GM19328 (cell line): Measurements from ENCODE around the gene CNTD1.
A peak's percentile ranks its signal among the peaks of the same experiment; 100 is the strongest.
"Not testable (repeated sequence)": the region's sequence is repeated elsewhere in the genome, so short reads cannot be mapped to it uniquely, and the experiment has no call there.

Experiments used
- ATAC-seq: cut with Tn5 transposase; IDR thresholded peaks from one replicate; pipeline ENCODE4 v1.9.1; 2021; ENCODE audit warnings: mild to moderate bottlenecking, moderate library complexity; ENCODE audit not compliant: unreplicated experiment

CNTD1 gene

DNA sequence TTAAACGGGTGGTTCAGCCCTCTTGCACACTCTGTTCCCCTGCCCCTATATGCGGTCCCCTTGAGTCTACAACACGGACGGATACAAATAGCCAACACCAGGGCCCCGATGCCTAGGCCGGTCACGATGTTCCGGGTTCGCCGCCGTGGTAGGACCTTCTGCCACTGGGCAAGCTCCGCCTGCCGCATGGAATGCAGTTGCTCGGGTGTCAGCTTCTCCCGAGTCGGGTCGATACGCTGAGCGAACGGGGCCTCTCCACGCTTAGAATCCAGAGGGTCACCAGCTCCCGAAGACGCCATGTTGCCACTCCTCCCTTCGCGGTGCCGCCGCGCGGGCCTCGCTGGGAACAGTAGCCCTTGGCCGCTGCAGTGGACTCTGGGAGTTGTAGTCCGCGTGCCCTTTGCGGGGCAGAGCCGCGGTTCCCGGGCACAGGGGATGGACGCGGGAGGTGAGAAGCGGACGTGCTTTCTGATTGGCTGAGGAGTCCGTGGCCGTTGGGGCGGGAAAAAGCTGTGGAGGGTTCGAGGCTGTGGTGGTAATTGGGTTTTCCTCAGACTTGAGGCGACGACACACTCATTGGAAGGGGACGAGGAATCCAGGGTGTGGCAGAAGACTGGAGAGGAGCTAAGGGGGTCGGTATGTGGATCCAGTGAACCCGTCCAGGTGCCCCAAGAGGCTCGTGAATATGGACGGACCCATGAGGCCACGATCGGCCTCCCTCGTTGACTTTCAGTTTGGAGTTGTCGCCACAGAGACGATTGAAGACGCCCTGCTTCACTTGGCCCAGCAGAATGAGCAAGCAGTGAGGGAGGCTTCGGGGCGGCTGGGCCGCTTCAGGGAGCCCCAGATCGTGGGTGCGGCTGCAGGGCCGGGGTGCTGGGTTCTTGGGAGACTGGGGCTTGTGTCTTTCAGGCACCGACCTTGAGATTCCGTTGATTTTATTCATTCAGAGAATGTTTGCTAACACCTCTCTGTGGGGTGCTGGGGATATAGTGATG, at the start of gene CNTD1, which contains the start of gene COA3:
TSS of gene CNTD1 (plus strand) at position 479 of the 998 bp plus-strand sequence. CDS start at position 686, 207 bp downstream.
TSS of gene COA3 (minus strand) at position 322 of the 998 bp plus-strand sequence. CDS start at position 299, 23 bp downstream.
- ATAC-seq, result peak; percentile 53

- no peak for ATAC-seq
Measured at GRCh38 chr17:42748908-42749798, 49.5 kb upstream of the CNTD1 start.

DNA sequence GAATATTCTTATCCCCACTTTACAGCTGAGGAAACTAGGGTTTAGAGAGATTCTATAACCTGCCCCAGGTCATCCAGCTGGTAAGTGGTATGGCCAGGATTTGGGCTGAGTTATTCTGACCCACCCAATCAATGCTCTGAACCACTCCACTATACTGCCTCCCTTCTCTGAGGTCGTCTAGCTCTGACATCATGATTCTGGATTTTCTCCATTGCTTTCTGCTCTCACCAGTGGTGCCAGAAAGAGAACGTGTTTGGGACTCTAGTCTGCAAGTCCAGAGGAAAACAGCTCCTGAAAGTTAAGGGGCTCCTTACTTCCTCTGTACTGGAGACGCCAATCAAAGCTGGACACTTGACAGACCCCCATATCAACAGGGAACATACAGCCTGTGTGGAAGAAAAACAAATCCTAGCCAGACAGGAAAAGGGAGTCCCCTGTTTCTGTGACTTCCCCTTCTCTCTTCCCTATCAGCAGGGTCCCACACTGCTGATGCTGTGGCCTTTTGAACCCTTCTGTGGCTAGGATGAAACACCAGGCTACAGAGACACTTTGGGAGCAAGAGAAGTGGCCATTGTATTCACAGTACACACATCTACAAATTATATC, 47.8 kb upstream of the CNTD1 start:
- ATAC-seq, result no peak

GRCh38 chr17:42751628-42752027, 47.0 kb upstream of the CNTD1 start:
- no peak for ATAC-seq

GRCh38 chr17:42754782-42755181, 43.9 kb upstream of the CNTD1 start:
- no peak for ATAC-seq

DNA sequence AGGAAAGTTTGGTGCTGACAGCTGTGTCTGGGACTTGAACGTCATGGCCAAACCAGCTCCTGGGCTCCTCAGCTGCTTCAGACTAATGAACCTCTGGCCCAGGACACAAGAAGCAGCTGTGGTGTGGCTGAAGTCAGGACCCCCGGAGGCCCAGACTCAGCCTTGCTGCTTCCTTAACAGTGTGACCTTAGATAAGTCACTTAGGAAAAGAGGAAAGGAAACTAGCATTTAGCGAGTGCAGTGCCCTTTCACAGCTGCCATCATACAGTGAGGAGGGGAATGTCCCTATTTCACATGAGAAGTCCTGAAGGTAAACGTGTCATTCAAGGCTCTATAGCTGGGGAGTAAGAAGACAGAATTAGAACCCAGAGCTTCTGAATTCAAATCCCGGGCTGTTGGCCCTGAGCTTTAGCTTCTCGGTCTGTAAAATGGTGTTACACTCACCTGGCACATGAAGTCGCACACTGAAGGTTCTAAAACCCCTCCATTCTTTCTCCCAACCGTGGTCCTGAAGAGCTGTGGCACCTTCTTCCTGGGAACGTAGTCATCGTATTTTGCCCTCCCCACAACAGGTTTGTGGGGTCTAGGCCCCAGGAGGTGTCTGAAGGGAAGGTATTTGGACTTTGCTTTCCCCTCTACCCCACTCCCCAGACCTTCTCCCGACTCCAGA, 38.5 kb upstream of the CNTD1 start:
- no peak for ATAC-seq

DNA sequence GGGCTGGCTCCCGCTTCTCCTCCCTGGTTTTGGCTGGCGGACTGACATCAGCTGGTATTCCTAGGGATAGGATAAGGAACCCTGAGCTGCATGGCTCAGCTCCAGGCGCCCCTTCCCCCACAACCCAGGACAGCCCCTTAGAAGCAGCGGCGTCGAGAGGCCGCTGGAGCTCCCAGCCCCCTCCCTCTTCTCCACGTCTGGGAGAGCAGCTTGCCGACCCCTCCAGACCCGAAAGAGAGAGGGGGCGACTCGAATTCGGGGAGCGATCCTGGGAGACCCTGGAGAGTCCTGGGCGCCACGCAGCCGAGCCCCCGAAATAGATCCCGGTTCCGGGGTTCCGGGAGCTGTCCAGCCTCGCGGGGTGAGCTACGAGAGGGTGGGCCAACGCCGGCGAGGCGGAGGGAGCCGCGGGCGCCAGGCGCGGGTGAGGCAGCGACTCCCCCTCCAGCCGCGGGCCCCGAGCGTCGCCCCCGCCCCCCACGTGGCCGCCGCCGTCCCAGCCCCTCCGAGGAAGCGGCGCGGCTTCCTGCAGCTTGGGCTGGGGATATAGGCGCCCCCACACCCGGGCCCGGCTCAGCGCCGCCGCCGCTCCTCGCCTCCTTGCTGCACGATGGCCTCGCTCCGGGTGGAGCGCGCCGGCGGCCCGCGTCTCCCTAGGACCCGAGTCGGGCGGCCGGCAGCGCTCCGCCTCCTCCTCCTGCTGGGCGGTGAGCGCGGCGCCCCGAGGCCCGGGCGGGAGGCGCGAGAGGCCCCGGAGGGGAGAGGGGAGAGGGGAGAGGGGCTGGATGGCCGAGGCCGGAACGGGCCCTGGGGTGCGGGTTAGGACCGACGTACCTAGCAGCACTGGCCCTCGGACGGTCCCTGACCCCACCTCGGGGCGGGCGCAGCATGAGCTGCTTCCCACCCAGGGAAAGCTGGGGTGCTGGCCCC, 37.7 kb upstream of the CNTD1 start, which contains the start of gene RAMP2:
TSS of gene RAMP2 (plus strand) at position 576 of the 930 bp plus-strand sequence. CDS start at position 611, 35 bp downstream.
- no peak for ATAC-seq

DNA sequence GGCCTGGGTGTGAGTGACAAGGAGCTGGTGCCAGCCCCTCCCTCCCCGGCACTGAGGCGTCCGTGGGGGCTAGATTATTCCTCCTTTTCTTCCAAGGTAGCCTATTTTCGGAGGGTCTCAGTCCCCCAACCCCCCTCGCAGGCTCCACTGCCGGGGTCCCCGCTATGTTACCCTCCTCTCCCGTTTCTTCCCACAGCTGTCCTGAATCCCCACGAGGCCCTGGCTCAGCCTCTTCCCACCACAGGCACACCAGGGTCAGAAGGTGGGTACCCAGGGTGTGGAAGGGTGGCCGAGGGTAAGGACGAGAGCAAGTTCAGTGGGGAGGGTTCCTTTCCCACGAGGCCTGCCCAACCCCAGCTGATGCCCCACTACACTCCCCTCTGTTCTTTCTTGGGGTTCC, 37.0 kb upstream of the CNTD1 start:
- no peak for ATAC-seq

- no peak for ATAC-seq
Measured at GRCh38 chr17:42766124-42766523, 32.5 kb upstream of the CNTD1 start.

DNA sequence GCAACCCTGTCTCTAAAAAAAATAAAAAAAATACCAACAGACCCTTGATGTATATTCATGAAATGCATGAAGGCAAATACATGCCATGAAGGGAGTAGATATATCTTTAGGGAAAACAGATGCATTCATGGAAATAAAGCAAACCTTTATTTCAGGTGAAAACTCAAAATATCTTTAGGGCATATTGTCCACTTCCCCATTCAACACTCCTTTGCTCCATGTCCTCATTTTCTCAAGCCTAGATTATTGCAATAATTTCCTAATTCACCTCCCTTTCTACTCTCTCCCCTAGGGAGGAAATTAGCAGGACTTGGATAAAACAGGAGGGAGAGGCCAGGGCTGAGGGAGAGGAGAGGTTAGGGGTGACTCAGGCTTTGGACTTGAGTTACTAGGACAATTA, 31.1 kb upstream of the CNTD1 start:
- no peak for ATAC-seq

DNA sequence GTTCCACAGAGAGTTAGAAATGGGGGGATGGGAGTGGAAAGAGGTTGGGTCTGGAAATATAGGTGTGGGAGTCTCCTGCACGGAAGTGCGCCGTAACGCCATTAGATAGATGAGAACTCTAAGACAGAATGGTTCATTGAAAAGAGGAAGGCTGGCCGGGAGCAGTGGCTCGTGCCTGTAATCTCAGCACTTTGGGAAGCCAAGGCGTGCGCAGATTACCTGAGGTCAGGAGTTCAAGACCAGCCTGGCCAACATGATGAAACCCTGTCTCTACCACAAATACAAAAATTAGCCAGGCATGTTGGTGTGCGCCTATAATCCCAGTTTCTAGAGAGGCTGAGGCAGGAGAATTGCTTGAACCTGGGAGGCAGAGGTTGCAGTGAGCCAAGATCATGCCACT, 30.7 kb upstream of the CNTD1 start:
- not testable (repeated sequence) for ATAC-seq

DNA sequence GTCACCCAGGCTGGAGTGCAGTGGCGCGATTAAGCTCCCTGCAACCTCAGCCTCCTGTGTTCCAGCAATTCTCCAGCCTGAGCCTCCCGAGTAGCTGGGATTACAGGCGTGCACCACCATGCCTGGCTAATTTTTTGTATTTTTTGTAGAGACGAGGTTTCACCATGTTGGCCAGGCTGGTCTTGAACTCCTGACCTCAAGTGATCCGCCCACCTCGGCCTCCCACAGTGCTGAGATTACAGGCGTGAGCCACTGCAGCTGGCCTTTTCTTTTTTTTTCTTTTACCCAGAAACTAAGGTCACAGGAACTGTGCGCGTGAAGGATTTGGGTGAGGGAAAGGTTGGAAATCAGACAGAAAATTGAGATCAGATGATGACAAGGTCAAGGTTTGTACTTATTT, 28.7 kb upstream of the CNTD1 start:
- ATAC-seq, result not testable (repeated sequence)

GRCh38 chr17:42772945-42773289, 25.7 kb upstream of the CNTD1 start:
- no peak for ATAC-seq

GRCh38 chr17:42773290-42774035, 25.2 kb upstream of the CNTD1 start, which contains the start of gene VPS25:
TSS of gene VPS25 (plus strand) at chr17:42773449. CDS start at chr17:42773476, 27 bp downstream.
- ATAC-seq, result no peak

GRCh38 chr17:42774066-42774745, 24.5 kb upstream of the CNTD1 start:
- ATAC-seq, result no peak

DNA sequence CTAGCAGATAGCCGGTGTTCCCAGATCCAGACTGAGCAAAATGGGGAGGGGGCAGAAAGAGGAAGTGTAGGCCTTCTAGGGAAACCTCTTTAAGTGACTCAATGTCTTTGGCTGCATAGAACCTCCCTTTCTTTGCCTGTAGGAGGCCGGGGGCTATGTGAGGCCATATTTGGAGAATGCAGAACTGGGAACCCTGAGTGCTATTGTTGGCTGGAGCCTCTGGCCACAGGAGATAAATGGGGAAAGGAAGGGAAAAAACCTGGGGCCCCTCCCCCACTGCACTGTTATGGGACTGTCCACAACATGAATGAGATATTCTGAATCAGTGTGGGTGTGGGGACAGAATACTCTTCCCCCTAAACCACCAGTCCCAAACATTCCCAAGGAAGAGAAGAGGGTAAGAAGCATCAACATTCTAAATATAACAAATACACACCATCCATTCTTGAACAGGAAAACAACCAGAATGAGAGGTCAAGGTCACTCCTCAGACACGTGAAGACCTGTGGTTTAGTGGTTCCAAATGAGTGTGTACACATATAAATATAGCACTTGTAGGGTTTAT, 23.0 kb upstream of the CNTD1 start:
- ATAC-seq, result no peak

DNA sequence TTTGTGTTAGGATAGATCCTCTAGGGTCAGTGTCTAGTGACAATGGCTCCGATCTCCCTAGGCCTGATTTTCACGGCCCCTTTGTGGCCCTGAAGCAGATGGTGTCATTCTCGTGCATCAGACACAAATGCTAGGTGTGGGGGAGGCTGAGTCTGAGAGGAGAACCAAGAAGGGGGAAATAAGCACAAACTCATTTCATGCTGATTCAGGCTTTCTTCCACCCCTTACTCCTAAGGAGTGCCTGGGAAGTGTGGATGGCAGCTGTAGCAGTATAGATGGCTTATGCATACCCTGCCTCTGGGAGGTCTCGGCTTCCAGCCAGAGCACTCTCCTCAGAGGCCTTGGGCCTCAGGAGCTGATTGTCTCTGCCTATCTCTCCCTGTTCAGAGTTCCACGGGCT, 20.1 kb upstream of the CNTD1 start:
- no peak for ATAC-seq
